SK-N-MC (cell line): Measurements from ENCODE around the gene SUFU.

ENCODE experiments used
- EZH2 ChIP-seq: fragments of 200-600 bp; sonication (generic); IDR thresholded peaks from one replicate; pipeline ENCODE4 v1.6.1; 2017; ENCODE audit warnings: antibody characterized with exemption
- POLR2AphosphoS5 ChIP-seq: IDR thresholded peaks from 2 replicates; pipeline ENCODE4 v1.6.1; 2012; ENCODE audit warnings: mild to moderate bottlenecking, low read depth, low read length, borderline replicate concordance

GRCh38 chr10:102661658-102662028 lies 157.9 kb downstream of the SUFU start:
- TF ChIP-seq EZH2 (no peak), POLR2AphosphoS5 (no peak)
